Measurements from ENCODE around the gene PTPRU. TPM values are rescaled to one million over a fixed set of nuclear protein-coding genes. Genes with fewer than 3 reads are reported as not detected.

The PTPRU gene
- total RNA-seq, 1 experiment from 2014 or later = 35.5 TPM

- in situ Hi-C loops (cut with HindIII; ENCODE audit: low sequenced_read_pairs) = no loop called here
- no peak for DNase-seq (ENCODE audit: low spot score)
These were observed 84.0 kb downstream of the PTPRU start for GRCh38 chr1:29320156-29320940.

- in situ Hi-C loops (cut with HindIII; ENCODE audit: low sequenced_read_pairs) = no loop called here
- DNase-seq (ENCODE audit: low spot score) = no peak
These were observed 84.9 kb downstream of the PTPRU start for GRCh38 chr1:29321176-29321575.

GRCh38 chr1:29322147-29322694 lies 85.9 kb downstream of the PTPRU start:
- DNase-seq (ENCODE audit: low spot score) = no peak
- in situ Hi-C loops (cut with HindIII; ENCODE audit: low sequenced_read_pairs) = no loop called here

GRCh38 chr1:29322861-29323585 lies 86.7 kb downstream of the PTPRU start:
- no peak for DNase-seq (ENCODE audit: low spot score)
- in situ Hi-C loops (cut with HindIII; ENCODE audit: low sequenced_read_pairs) = no loop called here

GRCh38 chr1:29323636-29324035 lies 87.3 kb downstream of the PTPRU start:
- in situ Hi-C loops (cut with HindIII; ENCODE audit: low sequenced_read_pairs) = no loop called here
- peak; percentile 63 for DNase-seq (ENCODE audit: low spot score)

GRCh38 chr1:29324202-29324601 lies 87.9 kb downstream of the PTPRU start:
- no peak for DNase-seq (ENCODE audit: low spot score)
- in situ Hi-C loops (cut with HindIII; ENCODE audit: low sequenced_read_pairs) = no loop called here

- no peak for DNase-seq (ENCODE audit: low spot score)
- in situ Hi-C loops (cut with HindIII; ENCODE audit: low sequenced_read_pairs) = loop anchor here (5.0 kb wide), 1 partner anchor 72 kb away; no protein-coding TSS in a partner anchor
These were observed 88.5 kb downstream of the PTPRU start for GRCh38 chr1:29324771-29325351.

GRCh38 chr1:29325675-29326074 lies 89.4 kb downstream of the PTPRU start:
- DNase-seq (ENCODE audit: low spot score) = peak; percentile 42

GRCh38 chr1:29326123-29326522 lies 89.8 kb downstream of the PTPRU start:
- DNase-seq (ENCODE audit: low spot score) = no peak
- in situ Hi-C loops (cut with HindIII; ENCODE audit: low sequenced_read_pairs) = loop anchor here (5.0 kb wide), 1 partner anchor 71 kb away; no protein-coding TSS in a partner anchor

More at GRCh38 chr1:29325675-29326074, 89.4 kb downstream of the PTPRU start:
- in situ Hi-C loops (cut with HindIII; ENCODE audit: low sequenced_read_pairs) = loop anchor here (5.0 kb wide), 1 partner anchor 72 kb away; no protein-coding TSS in a partner anchor

- DNase-seq (ENCODE audit: low spot score) = no peak
- in situ Hi-C loops (cut with HindIII; ENCODE audit: low sequenced_read_pairs) = loop anchor here (5.0 kb wide), 1 partner anchor 70 kb away; no protein-coding TSS in a partner anchor
These were observed 91.1 kb downstream of the PTPRU start for GRCh38 chr1:29327223-29327935.

GRCh38 chr1:29329022-29329775 lies 92.9 kb downstream of the PTPRU start:
- DNase-seq (ENCODE audit: low spot score) = no peak
- in situ Hi-C loops (cut with HindIII; ENCODE audit: low sequenced_read_pairs) = loop anchor here (5.0 kb wide), 1 partner anchor 68 kb away; no protein-coding TSS in a partner anchor

GRCh38 chr1:29330089-29330488 lies 93.8 kb downstream of the PTPRU start:
- in situ Hi-C loops (cut with HindIII; ENCODE audit: low sequenced_read_pairs) = no loop called here
- no peak for DNase-seq (ENCODE audit: low spot score)

- no peak for DNase-seq (ENCODE audit: low spot score)
- in situ Hi-C loops (cut with HindIII; ENCODE audit: low sequenced_read_pairs) = no loop called here
These were observed 94.5 kb downstream of the PTPRU start for GRCh38 chr1:29330856-29331255.

GRCh38 chr1:29331309-29331708 lies 95.0 kb downstream of the PTPRU start:
- in situ Hi-C loops (cut with HindIII; ENCODE audit: low sequenced_read_pairs) = no loop called here
- no peak for DNase-seq (ENCODE audit: low spot score)

GRCh38 chr1:29331729-29332128 lies 95.4 kb downstream of the PTPRU start:
- in situ Hi-C loops (cut with HindIII; ENCODE audit: low sequenced_read_pairs) = no loop called here
- DNase-seq (ENCODE audit: low spot score) = no peak

- in situ Hi-C loops (cut with HindIII; ENCODE audit: low sequenced_read_pairs) = no loop called here
- peak; percentile 17 for DNase-seq (ENCODE audit: low spot score)
These were observed 95.9 kb downstream of the PTPRU start for GRCh38 chr1:29332204-29332603.

GRCh38 chr1:29333008-29333407 lies 96.7 kb downstream of the PTPRU start:
- in situ Hi-C loops (cut with HindIII; ENCODE audit: low sequenced_read_pairs) = no loop called here
- no peak for DNase-seq (ENCODE audit: low spot score)

- no peak for DNase-seq (ENCODE audit: low spot score)
- in situ Hi-C loops (cut with HindIII; ENCODE audit: low sequenced_read_pairs) = no loop called here
These were observed 99.3 kb downstream of the PTPRU start for GRCh38 chr1:29335573-29335972.
